Adipocyte (in vitro differentiated cells): ENCODE results near the gene ZSCAN5C.
A peak's percentile ranks its signal among the peaks of the same experiment; 100 is the strongest.
"Not testable (repeated sequence)": the region's sequence is repeated elsewhere in the genome, so short reads cannot be mapped to it uniquely, and the experiment has no call there.

Experiments
- DNase-seq: peaks from one replicate; pipeline ENCODE4 v3.0.0-alpha.2; 2015; ENCODE audit warnings: low read depth
- H3K27me3 ChIP-seq: replicated peaks from 2 replicates; pipeline ENCODE4 v1.7.0; 2013; ENCODE audit warnings: mild to moderate bottlenecking, low read length, moderate library complexity; ENCODE audit not compliant: control insufficient read depth, insufficient read depth
- H3K36me3 ChIP-seq: 2 replicates; pipeline ENCODE4 v1.7.0; 2013; ENCODE audit warnings: low read length, mild to moderate bottlenecking, moderate library complexity; ENCODE audit not compliant: control insufficient read depth, insufficient read depth, severe bottlenecking
- H3K4me1 ChIP-seq: 2 replicates; pipeline ENCODE4 v1.7.0; 2013; ENCODE audit warnings: mild to moderate bottlenecking, low read length, moderate library complexity; ENCODE audit not compliant: control insufficient read depth, insufficient read depth
- H3K4me3 ChIP-seq: 2 replicates; pipeline ENCODE4 v1.7.0; 2013; ENCODE audit warnings: mild to moderate bottlenecking, low read length, moderate library complexity
- H3K9ac ChIP-seq: 2 replicates; pipeline ENCODE4 v1.7.0; 2013; ENCODE audit warnings: mild to moderate bottlenecking, low read length, moderate library complexity
- H3K9me3 ChIP-seq: 2 replicates; pipeline ENCODE4 v1.7.0; 2013; ENCODE audit warnings: mild to moderate bottlenecking, low read length, moderate library complexity; ENCODE audit not compliant: control insufficient read depth

ZSCAN5C gene

DNA sequence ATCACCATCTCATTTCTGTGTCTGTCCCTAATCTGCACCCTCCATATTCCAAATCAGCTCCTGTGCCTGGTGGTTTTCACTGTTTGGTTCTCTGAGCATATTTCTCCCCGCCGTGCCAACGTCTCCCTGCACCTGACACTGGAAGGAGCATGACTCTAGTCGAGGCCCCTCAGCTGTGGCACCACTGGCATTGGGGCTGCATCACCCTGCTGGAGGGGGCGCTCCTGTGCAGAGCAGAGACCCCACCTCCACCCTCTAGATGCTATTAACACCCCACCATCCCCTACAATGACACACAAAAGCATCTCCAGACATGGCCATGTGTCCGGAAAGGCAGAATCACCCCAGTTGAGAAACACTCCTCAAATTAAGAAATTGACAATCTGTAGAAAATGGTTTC is 20.8 kb downstream of the ZSCAN5C start:
- no peaks in the 10 kb centered on the region for H3K9me3 ChIP-seq
- no peaks in the 10 kb centered on the region for H3K36me3 ChIP-seq
- H3K27me3 ChIP-seq: no peaks in the 10 kb centered on the region
- no peak overlapping the region for H3K4me3 ChIP-seq
- H3K4me1 ChIP-seq: peaks cover 6% of the 10 kb centered on the region
- no peak overlapping the region for H3K9ac ChIP-seq
- no peak for DNase-seq

DNA sequence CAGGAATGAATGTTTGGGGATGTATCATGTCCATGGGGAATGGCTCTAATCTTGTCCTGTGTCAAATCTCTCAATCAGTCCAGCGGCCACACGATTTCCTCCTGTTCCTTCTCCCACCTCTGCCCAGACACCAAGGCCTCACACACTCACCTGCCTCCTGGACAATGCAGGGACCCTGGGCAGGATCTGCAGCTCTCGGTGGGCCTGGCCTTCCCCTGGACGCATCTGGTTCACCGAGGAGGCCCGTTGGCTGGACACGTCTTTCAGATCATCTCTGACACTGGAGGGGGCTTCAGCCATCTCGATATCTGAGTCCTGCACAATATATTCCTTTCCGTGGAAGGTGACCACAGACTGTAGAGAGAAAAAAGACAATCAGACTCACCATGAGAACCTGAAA is 21.4 kb downstream of the ZSCAN5C start:
- peaks cover 6% of the 10 kb centered on the region for H3K4me1 ChIP-seq
- no peaks in the 10 kb centered on the region for H3K9me3 ChIP-seq
- no peaks in the 10 kb centered on the region for H3K36me3 ChIP-seq
- H3K4me3 ChIP-seq: no peak overlapping the region
- no peak overlapping the region for H3K9ac ChIP-seq
- no peak for DNase-seq
- H3K27me3 ChIP-seq: no peaks in the 10 kb centered on the region

GRCh38 chr19:56245121-56245740 is 43.2 kb downstream of the ZSCAN5C start:
- no peak overlapping the region for H3K4me3 ChIP-seq
- H3K9me3 ChIP-seq: no peaks in the 10 kb centered on the region
- H3K27me3 ChIP-seq: no peaks in the 10 kb centered on the region
- no peak overlapping the region for H3K9ac ChIP-seq
- no peaks in the 10 kb centered on the region for H3K36me3 ChIP-seq
- no peak for DNase-seq
- peaks cover 8% of the 10 kb centered on the region for H3K4me1 ChIP-seq

DNA sequence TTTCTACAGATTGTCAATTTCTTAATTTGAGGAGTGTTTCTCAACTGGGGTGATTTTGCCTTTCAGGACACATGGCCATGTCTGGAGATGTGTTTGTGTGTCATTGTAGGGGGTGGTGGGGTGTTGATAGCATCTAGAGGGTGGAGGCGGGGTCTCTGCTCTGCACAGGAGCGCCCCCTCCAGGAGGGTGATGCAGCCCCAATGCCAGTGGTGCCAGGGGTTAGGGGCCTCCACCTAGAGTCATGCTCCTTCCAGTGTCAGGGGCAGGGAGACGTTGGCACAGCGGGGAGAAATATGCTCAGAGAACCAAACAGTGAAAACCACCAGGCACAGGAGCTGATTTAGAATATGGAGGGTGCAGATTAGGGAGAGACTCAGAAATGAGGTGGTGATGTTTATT is 43.7 kb downstream of the ZSCAN5C start:
- not testable (repeated sequence) for H3K36me3 ChIP-seq, DNase-seq, H3K27me3 ChIP-seq, H3K9ac ChIP-seq, H3K9me3 ChIP-seq, H3K4me1 ChIP-seq, H3K4me3 ChIP-seq

- H3K9me3 ChIP-seq, H3K4me1 ChIP-seq, H3K4me3 ChIP-seq, H3K36me3 ChIP-seq, DNase-seq, H3K27me3 ChIP-seq, H3K9ac ChIP-seq: not testable (repeated sequence)
Observed at GRCh38 chr19:56248736-56249338, 46.8 kb downstream of the ZSCAN5C start.

DNA sequence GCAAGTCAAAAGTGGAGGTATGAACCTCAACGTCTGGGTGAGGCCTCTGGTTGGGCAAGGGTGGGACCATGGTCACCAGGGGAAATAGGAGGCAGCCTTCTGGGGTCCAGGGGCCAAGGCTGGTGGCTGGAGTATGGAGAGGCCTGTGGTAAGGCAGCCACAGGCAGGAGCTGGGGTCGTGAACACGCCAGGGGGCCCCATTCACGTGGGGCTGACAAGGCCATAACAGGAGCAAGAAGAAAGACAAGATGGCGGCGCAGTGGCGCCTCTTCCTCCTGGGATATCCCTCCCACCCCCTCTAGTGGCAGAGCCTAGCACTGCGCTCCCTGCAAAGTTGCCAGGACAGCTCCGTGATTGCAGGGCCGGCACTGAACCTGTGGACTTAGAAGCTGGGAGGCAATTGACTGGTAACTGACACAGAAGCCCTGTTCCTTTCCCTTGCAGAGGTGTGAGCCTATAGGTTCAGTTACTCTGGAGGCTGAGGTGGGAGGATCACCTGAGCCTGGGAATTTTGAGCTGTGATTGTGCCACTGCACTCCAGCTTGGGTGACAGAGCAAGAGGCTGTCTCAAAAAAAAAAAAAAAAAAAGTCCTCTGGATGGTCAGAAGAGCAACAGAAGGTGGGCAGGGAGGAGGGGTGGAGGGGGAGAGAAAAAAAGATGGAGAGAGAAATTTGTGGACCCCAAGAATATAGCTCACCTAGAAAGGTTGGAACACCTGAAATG is 50.8 kb downstream of the ZSCAN5C start:
- Histone ChIP-seq H3K9ac (no peak overlapping the region), H3K4me1 (no peaks in the 10 kb centered on the region), H3K27me3 (no peaks in the 10 kb centered on the region), H3K36me3 (no peaks in the 10 kb centered on the region), H3K9me3 (no peaks in the 10 kb centered on the region), H3K4me3 (no peak overlapping the region)
- DNase-seq: peak; percentile 70

GRCh38 chr19:56253737-56254136 is 51.7 kb downstream of the ZSCAN5C start:
- no peaks in the 10 kb centered on the region for H3K9me3 ChIP-seq
- H3K27me3 ChIP-seq: no peaks in the 10 kb centered on the region
- H3K36me3 ChIP-seq: peaks cover 5% of the 10 kb centered on the region
- no peak overlapping the region for H3K4me3 ChIP-seq
- H3K9ac ChIP-seq: no peak overlapping the region
- peak; percentile 84 for DNase-seq
- no peaks in the 10 kb centered on the region for H3K4me1 ChIP-seq

- H3K4me1 ChIP-seq: no peaks in the 10 kb centered on the region
- no peak overlapping the region for H3K9ac ChIP-seq
Observed at GRCh38 chr19:56258272-56258671, 56.2 kb downstream of the ZSCAN5C start.

More at GRCh38 chr19:56258272-56258671, 56.2 kb downstream of the ZSCAN5C start:
- peaks cover 5% of the 10 kb centered on the region for H3K36me3 ChIP-seq
- no peak overlapping the region for H3K4me3 ChIP-seq
- H3K27me3 ChIP-seq: no peaks in the 10 kb centered on the region
- DNase-seq: no peak
- no peaks in the 10 kb centered on the region for H3K9me3 ChIP-seq
